ENCODE measurements around the gene SLC22A23. TPM values are rescaled to one million over a fixed set of nuclear protein-coding genes. Genes with fewer than 3 reads are reported as not detected.

The SLC22A23 gene
- total RNA-seq, 1 donor from 2014 or later: 5.7 TPM

- H2AFZ ChIP-seq (ENCODE audit: low read depth, low read length): peak overlapping the region; percentile 81
- H4K20me1 ChIP-seq (ENCODE audit: insufficient read depth, low read length): no peaks in the 10 kb centered on the region
- H3K4me2 ChIP-seq (ENCODE audit: low read length): peak overlapping the region; percentile 82
- H3K27ac ChIP-seq (ENCODE audit: low read depth, low read length): no peak overlapping the region
- no peaks in the 10 kb centered on the region for H3K9me3 ChIP-seq (ENCODE audit: insufficient read depth, low read depth, low read length)
- no peak overlapping the region for H3K27ac Mint-ChIP-seq (ENCODE audit: unreplicated experiment)
- no peak for TF ChIP-seq CTCF (IDR thresholded peaks at IDR 0.05; ENCODE audit: insufficient read depth, low read depth, low read length)
- no peak for TF ChIP-seq EZH2 (IDR thresholded peaks at IDR 0.05; ENCODE audit: insufficient read depth, low read length)
- H3K27me3 Mint-ChIP-seq (ENCODE audit: low read depth, unreplicated experiment): peaks cover 5% of the 10 kb centered on the region
- peak overlapping the region; percentile 44 for H3K4me3 ChIP-seq (ENCODE audit: insufficient read depth, low read depth, low read length)
- no peaks in the 10 kb centered on the region for H3K79me2 ChIP-seq (ENCODE audit: insufficient read depth, low read length)
- H3K4me1 ChIP-seq (ENCODE audit: insufficient read depth, low read length): peaks cover 20% of the 10 kb centered on the region
- no peaks in the 10 kb centered on the region for H3K36me3 Mint-ChIP-seq (ENCODE audit: low read depth, unreplicated experiment)
- H3K4me1 Mint-ChIP-seq (ENCODE audit: low read depth, unreplicated experiment): peaks cover 6% of the 10 kb centered on the region
- H3K36me3 ChIP-seq (ENCODE audit: insufficient read depth, low read length): no peaks in the 10 kb centered on the region
- peak overlapping the region; percentile 78 for H3K9ac ChIP-seq (ENCODE audit: low read length)
- no peaks in the 10 kb centered on the region for H3K27me3 ChIP-seq (ENCODE audit: insufficient read depth, low read length)
- H3K9me3 Mint-ChIP-seq (ENCODE audit: unreplicated experiment): peaks cover 2% of the 10 kb centered on the region
- FAIRE-seq (no peak), DNase-seq (ENCODE audit: low read depth) (no peak)
- H3K4me3 Mint-ChIP-seq (ENCODE audit: unreplicated experiment): no peak overlapping the region
These were observed 101.3 kb downstream of the SLC22A23 start for GRCh38 chr6:3355358-3356055.

GRCh38 chr6:3355011-3355357 is 101.9 kb downstream of the SLC22A23 start:
- TF ChIP-seq CTCF (IDR thresholded peaks at IDR 0.05; ENCODE audit: insufficient read depth, low read depth, low read length) (no peak), EZH2 (IDR thresholded peaks at IDR 0.05; ENCODE audit: insufficient read depth, low read length) (no peak)
- no peaks in the 10 kb centered on the region for H3K36me3 Mint-ChIP-seq (ENCODE audit: low read depth, unreplicated experiment)
- no peak overlapping the region for H3K4me3 ChIP-seq (ENCODE audit: insufficient read depth, low read depth, low read length)
- H4K20me1 ChIP-seq (ENCODE audit: insufficient read depth, low read length): no peaks in the 10 kb centered on the region
- FAIRE-seq (no peak), DNase-seq (ENCODE audit: low read depth) (no peak)
- no peak overlapping the region for H3K9ac ChIP-seq (ENCODE audit: low read length)
- H3K36me3 ChIP-seq (ENCODE audit: insufficient read depth, low read length): no peaks in the 10 kb centered on the region
- H3K4me3 Mint-ChIP-seq (ENCODE audit: unreplicated experiment): no peak overlapping the region
- H3K27ac Mint-ChIP-seq (ENCODE audit: unreplicated experiment): peak overlapping the region; percentile 45
- H2AFZ ChIP-seq (ENCODE audit: low read depth, low read length): no peak overlapping the region
- H3K4me2 ChIP-seq (ENCODE audit: low read length): no peak overlapping the region
- peaks cover 5% of the 10 kb centered on the region for H3K27me3 Mint-ChIP-seq (ENCODE audit: low read depth, unreplicated experiment)
- peaks cover 25% of the 10 kb centered on the region for H3K4me1 ChIP-seq (ENCODE audit: insufficient read depth, low read length)
- peaks cover 10% of the 10 kb centered on the region for H3K4me1 Mint-ChIP-seq (ENCODE audit: low read depth, unreplicated experiment)
- peaks cover 2% of the 10 kb centered on the region for H3K9me3 Mint-ChIP-seq (ENCODE audit: unreplicated experiment)
- no peak overlapping the region for H3K27ac ChIP-seq (ENCODE audit: low read depth, low read length)
- H3K79me2 ChIP-seq (ENCODE audit: insufficient read depth, low read length): no peaks in the 10 kb centered on the region
- H3K9me3 ChIP-seq (ENCODE audit: insufficient read depth, low read depth, low read length): no peaks in the 10 kb centered on the region
- no peaks in the 10 kb centered on the region for H3K27me3 ChIP-seq (ENCODE audit: insufficient read depth, low read length)

- Histone ChIP-seq H3K4me1 (ENCODE audit: insufficient read depth, low read length) (peaks cover 31% of the 10 kb centered on the region), H3K9me3 (ENCODE audit: insufficient read depth, low read depth, low read length) (no peaks in the 10 kb centered on the region)
- no peak overlapping the region for H3K27ac Mint-ChIP-seq (ENCODE audit: unreplicated experiment)
These were observed 102.9 kb downstream of the SLC22A23 start for GRCh38 chr6:3353939-3354338.

More at GRCh38 chr6:3353939-3354338, 102.9 kb downstream of the SLC22A23 start:
- H3K9ac ChIP-seq (ENCODE audit: low read length): no peak overlapping the region
- H3K79me2 ChIP-seq (ENCODE audit: insufficient read depth, low read length): no peaks in the 10 kb centered on the region
- FAIRE-seq: no peak
- H3K4me2 ChIP-seq (ENCODE audit: low read length): no peak overlapping the region
- H3K36me3 ChIP-seq (ENCODE audit: insufficient read depth, low read length): no peaks in the 10 kb centered on the region
- Mint-ChIP-seq H3K4me3 (ENCODE audit: unreplicated experiment) (no peak overlapping the region), H3K36me3 (ENCODE audit: low read depth, unreplicated experiment) (no peaks in the 10 kb centered on the region), H3K27me3 (ENCODE audit: low read depth, unreplicated experiment) (peaks cover 5% of the 10 kb centered on the region), H3K4me1 (ENCODE audit: low read depth, unreplicated experiment) (peaks cover 10% of the 10 kb centered on the region), H3K9me3 (ENCODE audit: unreplicated experiment) (peaks cover 2% of the 10 kb centered on the region)
- H3K4me3 ChIP-seq (ENCODE audit: insufficient read depth, low read depth, low read length): no peak overlapping the region
- no peaks in the 10 kb centered on the region for H4K20me1 ChIP-seq (ENCODE audit: insufficient read depth, low read length)
- no peak overlapping the region for H2AFZ ChIP-seq (ENCODE audit: low read depth, low read length)
- TF ChIP-seq EZH2 (IDR thresholded peaks at IDR 0.05; ENCODE audit: insufficient read depth, low read length): no peak
- no peak overlapping the region for H3K27ac ChIP-seq (ENCODE audit: low read depth, low read length)
- no peaks in the 10 kb centered on the region for H3K27me3 ChIP-seq (ENCODE audit: insufficient read depth, low read length)
- DNase-seq (ENCODE audit: low read depth): no peak
